Small intestine (tissue), 7 donors: ENCODE measurements around the gene RNU6-1. TPM values are rescaled to one million over a fixed set of nuclear protein-coding genes. Genes with fewer than 3 reads are reported as not detected.

Experiments used
- DNase-seq, 2 donors: peaks; one replicate each; pipeline versions ENCODE4 v3.0.0 to v3.0.0-alpha.2; 2013
- FAIRE-seq: peaks from 2 replicates; lab custom pipeline; 2012; peaks lifted over from hg19 to GRCh38; lab: Jason Lieb, UNC
- H3K27ac ChIP-seq, 3 donors: one replicate each; pipeline ENCODE4 v1.5.1; 2013; ENCODE audit warnings: low read length in 2 of 3, mild to moderate bottlenecking in 2 of 3, control low read depth in 1 of 3, inconsistent platforms in 1 of 3, low read depth in 1 of 3, moderate library complexity in 1 of 3
- H3K27me3 ChIP-seq, 3 donors: one replicate each; pipeline ENCODE4 v1.6.1; 2013; ENCODE audit warnings: low read length in 3 of 3, inconsistent platforms in 1 of 3; ENCODE audit not compliant: control insufficient read depth in 3 of 3, insufficient read depth in 3 of 3
- H3K36me3 ChIP-seq, 3 donors: one replicate each; pipeline ENCODE4 v1.6.1; 2013; ENCODE audit warnings: low read length in 3 of 3, inconsistent platforms in 1 of 3, low read depth in 1 of 3, mild to moderate bottlenecking in 1 of 3, moderate library complexity in 1 of 3; ENCODE audit not compliant: control insufficient read depth in 3 of 3, insufficient read depth in 2 of 3
- H3K4me1 ChIP-seq, 3 donors: one replicate each; pipeline ENCODE4 v1.6.1; 2013; ENCODE audit warnings: low read length in 2 of 3, inconsistent platforms in 1 of 3, low read depth in 1 of 3, mild to moderate bottlenecking in 1 of 3, moderate library complexity in 1 of 3; ENCODE audit not compliant: control insufficient read depth in 3 of 3, insufficient read depth in 2 of 3
- H3K4me3 ChIP-seq, 3 donors: one replicate each; pipeline ENCODE4 v1.5.1; 2013; ENCODE audit warnings: low read length in 3 of 3, control low read depth in 1 of 3, inconsistent platforms in 1 of 3, low read depth in 1 of 3, mild to moderate bottlenecking in 1 of 3, moderate library complexity in 1 of 3
- H3K9me3 ChIP-seq, 2 donors: one replicate each; pipeline ENCODE4 v1.6.1; 2013; ENCODE audit warnings: low read depth in 1 of 2, low read length in 1 of 2; ENCODE audit not compliant: control insufficient read depth in 2 of 2, insufficient read depth in 1 of 2
- whole genome bisulfite sequencing, 3 donors: extraction: QIAGEN DNeasy Blood & Tissue Kit; methylation state at CpG; one replicate each; pipeline ENCODE4 v1.1.7; 2013; 5-methylcytosine and 5-hydroxymethylcytosine counted together
- polyA plus RNA-seq, 4 donors: library from polyadenylated mRNA; stranded (reverse) in 3 of 4; unstranded in 1 of 4; fragments of 200-250 nt in 3 of 4; fragments of 120-200 nt in 1 of 4; gene quantifications; one replicate each; pipeline versions ENCODE4 v1.2.1 to v1.2.3, GENCODE V29; 2013
- donor health status: healthy with polysubstance abuse.
- donor health status: control.
- donor health status: control.
- donor health status: Bipolar disorder and iron deficiency.
- donor health status: healthy.

RNU6-1 gene
- polyA plus RNA-seq, 4 donors: not detected

DNA sequence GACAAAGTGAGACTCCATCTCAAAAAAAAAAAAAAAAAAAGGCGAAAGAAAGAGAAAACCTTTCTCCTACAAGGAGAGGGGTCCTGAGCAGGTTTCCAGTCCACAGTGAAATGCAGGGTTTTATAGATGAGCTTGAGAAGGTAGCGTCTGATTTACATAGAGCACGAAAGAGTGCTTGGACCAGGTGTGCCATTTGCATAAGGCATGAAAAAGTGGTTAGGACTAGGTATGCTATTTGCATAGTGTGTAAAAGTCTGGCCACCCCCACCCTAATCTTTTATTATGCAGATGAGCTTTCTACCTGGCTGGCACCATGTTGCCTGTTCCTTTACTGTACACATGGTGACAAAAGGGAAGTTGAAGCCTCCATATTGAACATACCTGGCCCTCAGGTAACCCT lies 13.6 kb upstream of the RNU6-1 start:
- Histone ChIP-seq H3K36me3 (no peaks in the 10 kb centered on the region), H3K27ac (no peak overlapping the region), H3K9me3 (no peaks in the 10 kb centered on the region), H3K27me3 (no peaks in the 10 kb centered on the region), H3K4me1 (no peaks in the 10 kb centered on the region), H3K4me3 (no peak overlapping the region)
- no peak for FAIRE-seq
- DNase-seq: no peak
- WGBS, 3 donors: 72 to 95% (median 80%) methylated on average over 3 of the region's 3 CpGs

DNA sequence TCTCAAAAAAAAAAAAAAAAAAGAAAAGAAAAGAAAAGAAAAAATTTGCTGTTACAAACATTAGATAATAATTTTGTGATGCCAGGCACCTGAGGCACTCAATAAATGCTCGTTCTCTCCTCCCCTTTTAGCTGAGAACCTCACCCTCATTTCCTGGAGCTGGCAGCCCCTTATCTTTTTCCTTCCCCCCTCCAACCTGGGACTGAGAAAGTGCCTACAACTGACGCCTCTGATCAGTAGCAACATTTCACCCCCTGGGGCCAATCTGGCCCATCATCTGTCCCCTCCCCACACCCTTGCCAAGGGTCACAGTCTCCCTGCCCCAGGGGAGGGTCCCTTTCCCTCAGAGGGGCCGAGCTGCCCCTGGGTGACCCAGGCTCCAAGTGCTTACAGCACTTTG lies 12.6 kb upstream of the RNU6-1 start:
- Histone ChIP-seq H3K9me3 (no peaks in the 10 kb centered on the region), H3K4me3 (no peak overlapping the region), H3K4me1 (no peaks in the 10 kb centered on the region), H3K27me3 (no peaks in the 10 kb centered on the region), H3K27ac (no peak overlapping the region), H3K36me3 (no peaks in the 10 kb centered on the region)
- FAIRE-seq: no peak
- no peak for DNase-seq
- 60 to 67% (median 66%) methylated on average over 3 of the region's 3 CpGs for WGBS, 3 donors

DNA sequence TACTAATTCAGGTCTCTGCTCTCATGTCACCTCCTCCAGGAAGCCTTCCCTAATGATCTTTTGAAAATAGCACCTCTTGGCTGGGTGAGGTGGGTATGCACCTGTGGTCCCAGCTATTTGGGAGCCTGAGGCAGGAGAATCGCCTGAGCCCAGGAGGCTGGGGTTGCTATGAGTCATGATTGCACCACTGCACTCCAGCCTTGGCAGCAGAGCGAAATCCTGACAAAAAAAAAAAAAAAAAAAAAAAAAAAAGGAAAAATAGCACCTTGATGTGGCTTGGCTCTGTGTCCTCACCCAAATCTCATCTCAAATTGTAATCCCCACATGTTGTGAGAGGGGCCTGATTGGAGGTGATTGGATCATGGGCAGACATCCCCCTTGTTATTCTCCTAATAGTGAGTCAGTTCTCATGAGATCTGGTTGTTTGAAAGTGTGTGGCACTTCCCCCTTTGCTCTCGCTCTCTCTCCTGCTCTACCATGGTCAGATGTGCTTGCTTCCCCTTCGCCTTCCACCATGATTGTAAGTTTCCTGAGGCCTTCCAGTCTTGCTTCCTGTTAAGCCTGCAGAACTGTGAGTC lies 11.2 kb upstream of the RNU6-1 start:
- no peak for FAIRE-seq
- Histone ChIP-seq H3K4me1 (no peaks in the 10 kb centered on the region), H3K9me3 (no peaks in the 10 kb centered on the region), H3K36me3 (no peaks in the 10 kb centered on the region), H3K27ac (no peak overlapping the region), H3K4me3 (no peak overlapping the region), H3K27me3 (no peaks in the 10 kb centered on the region)
- DNase-seq: no peak
- 68 to 76% (median 71%) methylated on average over 4 of the region's 4 CpGs for WGBS, 3 donors

DNA sequence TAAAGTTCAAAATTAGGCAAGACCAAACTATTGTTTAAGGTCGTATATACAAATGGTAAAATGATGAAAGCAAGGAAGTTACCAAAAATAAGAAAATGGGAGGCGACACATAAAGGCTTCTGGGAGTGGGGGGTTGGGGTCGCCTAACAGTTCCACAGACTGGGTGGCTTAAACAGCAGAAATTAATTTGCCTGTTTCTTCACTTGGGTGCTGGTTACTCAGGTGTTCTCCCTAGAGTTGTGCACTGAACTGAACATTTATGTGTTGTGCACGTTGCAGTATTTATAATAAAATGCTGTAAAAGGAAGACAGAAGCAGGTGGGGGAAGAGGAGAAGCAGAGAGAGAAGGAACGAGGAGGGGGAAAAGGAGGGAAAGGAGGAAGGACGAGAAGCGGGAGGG lies 10.5 kb upstream of the RNU6-1 start:
- no peaks in the 10 kb centered on the region for H3K4me1 ChIP-seq
- WGBS, 3 donors: 61 to 76% (median 62%) methylated on average over 7 of the region's 7 CpGs
- H3K36me3 ChIP-seq: no peaks in the 10 kb centered on the region
- DNase-seq (no peak), FAIRE-seq (no peak)
- no peak overlapping the region for H3K4me3 ChIP-seq
- H3K27ac ChIP-seq: no peak overlapping the region
- no peaks in the 10 kb centered on the region for H3K9me3 ChIP-seq
- H3K27me3 ChIP-seq: no peaks in the 10 kb centered on the region

- H3K9me3 ChIP-seq: no peaks in the 10 kb centered on the region
- H3K27me3 ChIP-seq: no peaks in the 10 kb centered on the region
- H3K4me3 ChIP-seq: no peak overlapping the region
- 96 to 100% (median 97%) methylated on average over 1 of the region's 1 CpG for WGBS, 3 donors
- H3K4me1 ChIP-seq: no peaks in the 10 kb centered on the region
- DNase-seq (no peak), FAIRE-seq (no peak)
- H3K27ac ChIP-seq: no peak overlapping the region
- no peaks in the 10 kb centered on the region for H3K36me3 ChIP-seq
These were observed 9.7 kb upstream of the RNU6-1 start for GRCh38 chr15:67849538-67849937.

GRCh38 chr15:67845974-67846373 lies 6.1 kb upstream of the RNU6-1 start:
- DNase-seq (no peak), FAIRE-seq (no peak)
- Histone ChIP-seq H3K27me3 (no peaks in the 10 kb centered on the region), H3K9me3 (no peaks in the 10 kb centered on the region), H3K27ac (no peak overlapping the region), H3K4me3 (no peak overlapping the region), H3K4me1 (peaks cover 0 to 7% (median 0%) of the 10 kb centered on the region in 3 donors), H3K36me3 (no peaks in the 10 kb centered on the region)
- 86 to 88% (median 88%) methylated on average over 5 of the region's 5 CpGs for WGBS, 3 donors

- no peak overlapping the region for H3K27ac ChIP-seq
- no peak overlapping the region for H3K4me3 ChIP-seq
- H3K36me3 ChIP-seq: no peaks in the 10 kb centered on the region
- H3K9me3 ChIP-seq: no peaks in the 10 kb centered on the region
- no peaks in the 10 kb centered on the region for H3K27me3 ChIP-seq
- H3K4me1 ChIP-seq: peaks cover 0 to 7% (median 0%) of the 10 kb centered on the region in 3 donors
- DNase-seq: no peak
- 89 to 91% (median 90%) methylated on average over 7 of the region's 7 CpGs for WGBS, 3 donors
- FAIRE-seq: no peak
These were observed 3.9 kb upstream of the RNU6-1 start for GRCh38 chr15:67843571-67844387.

- no peaks in the 10 kb centered on the region for H3K36me3 ChIP-seq
- no peak overlapping the region for H3K4me3 ChIP-seq
- DNase-seq (no peak), FAIRE-seq (no peak)
- WGBS, 3 donors: 87 to 98% (median 94%) methylated on average over 7 of the region's 7 CpGs
- no peak overlapping the region for H3K27ac ChIP-seq
- H3K27me3 ChIP-seq: no peaks in the 10 kb centered on the region
- no peaks in the 10 kb centered on the region for H3K9me3 ChIP-seq
- peaks cover 0 to 11% (median 0%) of the 10 kb centered on the region in 3 donors for H3K4me1 ChIP-seq
These were observed 3.3 kb upstream of the RNU6-1 start for GRCh38 chr15:67843092-67843501.
